Measurements from ENCODE around the gene SCT. TPM values are rescaled to one million over a fixed set of nuclear protein-coding genes. Genes with fewer than 3 reads are reported as not detected.

SCT gene
- total and polyA plus RNA-seq, 2 experiments from 2014 or later, result 2.6 TPM; not detected in 1

- H3K27ac Mint-ChIP-seq, result no peak overlapping the region
- no peak for ATAC-seq
- peaks cover 20% of the 10 kb centered on the region; the same call in 2 of the 3 replicates for H3K36me3 Mint-ChIP-seq (ENCODE audit: low read depth)
Observed at GRCh38 chr11:659532-660085, 32.6 kb upstream of the SCT start.

More at GRCh38 chr11:659532-660085, 32.6 kb upstream of the SCT start:
- Histone ChIP-seq H3F3A (replicated peaks; ENCODE audit: low read depth) (peaks cover 18% of the 10 kb centered on the region; the same call in 1 of the 2 replicates), H3K4me1 (ENCODE audit: insufficient read depth) (no peaks in the 10 kb centered on the region), H4K20me1 (replicated peaks; ENCODE audit: insufficient read depth) (peaks cover 13% of the 10 kb centered on the region; the same call in 1 of the 2 replicates), H3K4me3 (no peak overlapping the region), H3K79me2 (replicated peaks; ENCODE audit: insufficient read depth) (peaks cover 3% of the 10 kb centered on the region; the same call in 1 of the 2 replicates), H3K27me3 (ENCODE audit: insufficient read depth) (no peaks in the 10 kb centered on the region), H3K4me2 (no peak overlapping the region), H3K9me2 (ENCODE audit: insufficient read depth) (no peaks in the 10 kb centered on the region), H2AFZ (no peak overlapping the region), H3K36me3 (ENCODE audit: insufficient read depth) (peaks cover 9% of the 10 kb centered on the region), H3K27ac (ENCODE audit: low read depth) (no peak overlapping the region; the same call in 1 of the 2 replicates)
- H3K4me1 Mint-ChIP-seq, result 0 out of 3 replicates have a peak, but pooled peaks cover 3% of the 10 kb centered on the region
- TF ChIP-seq EZH2 (IDR thresholded peaks at IDR 0.05; ENCODE audit: low read depth, unreplicated experiment) (no peak), JUNB (IDR thresholded peaks at IDR 0.05; ENCODE audit: unreplicated experiment) (no peak), CTCF (conservative IDR thresholded peaks at IDR 0.05; ENCODE audit: low read depth in 2 of 2) (no peak), ETS1 (IDR thresholded peaks at IDR 0.05) (no peak), EZH2phosphoT487 (IDR thresholded peaks at IDR 0.05; ENCODE audit: unreplicated experiment) (no peak), ZNF114 (CRISPR knock-in tag; IDR thresholded peaks at IDR 0.05) (no peak)
- TF ChIP-seq, protein P1, sequence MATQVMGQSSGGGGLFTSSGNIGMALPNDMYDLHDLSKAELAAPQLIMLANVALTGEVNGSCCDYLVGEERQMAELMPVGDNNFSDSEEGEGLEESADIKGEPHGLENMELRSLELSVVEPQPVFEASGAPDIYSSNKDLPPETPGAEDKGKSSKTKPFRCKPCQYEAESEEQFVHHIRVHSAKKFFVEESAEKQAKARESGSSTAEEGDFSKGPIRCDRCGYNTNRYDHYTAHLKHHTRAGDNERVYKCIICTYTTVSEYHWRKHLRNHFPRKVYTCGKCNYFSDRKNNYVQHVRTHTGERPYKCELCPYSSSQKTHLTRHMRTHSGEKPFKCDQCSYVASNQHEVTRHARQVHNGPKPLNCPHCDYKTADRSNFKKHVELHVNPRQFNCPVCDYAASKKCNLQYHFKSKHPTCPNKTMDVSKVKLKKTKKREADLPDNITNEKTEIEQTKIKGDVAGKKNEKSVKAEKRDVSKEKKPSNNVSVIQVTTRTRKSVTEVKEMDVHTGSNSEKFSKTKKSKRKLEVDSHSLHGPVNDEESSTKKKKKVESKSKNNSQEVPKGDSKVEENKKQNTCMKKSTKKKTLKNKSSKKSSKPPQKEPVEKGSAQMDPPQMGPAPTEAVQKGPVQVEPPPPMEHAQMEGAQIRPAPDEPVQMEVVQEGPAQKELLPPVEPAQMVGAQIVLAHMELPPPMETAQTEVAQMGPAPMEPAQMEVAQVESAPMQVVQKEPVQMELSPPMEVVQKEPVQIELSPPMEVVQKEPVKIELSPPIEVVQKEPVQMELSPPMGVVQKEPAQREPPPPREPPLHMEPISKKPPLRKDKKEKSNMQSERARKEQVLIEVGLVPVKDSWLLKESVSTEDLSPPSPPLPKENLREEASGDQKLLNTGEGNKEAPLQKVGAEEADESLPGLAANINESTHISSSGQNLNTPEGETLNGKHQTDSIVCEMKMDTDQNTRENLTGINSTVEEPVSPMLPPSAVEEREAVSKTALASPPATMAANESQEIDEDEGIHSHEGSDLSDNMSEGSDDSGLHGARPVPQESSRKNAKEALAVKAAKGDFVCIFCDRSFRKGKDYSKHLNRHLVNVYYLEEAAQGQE (IDR thresholded peaks at IDR 0.05; ENCODE audit: unreplicated experiment), result no peak
- H3K9me3 Mint-ChIP-seq, result no peaks in the 10 kb centered on the region
- H3K4me3 Mint-ChIP-seq, result no peak overlapping the region
- DNase-seq (ENCODE audit: low spot score), result no peak
- H3K27me3 Mint-ChIP-seq (ENCODE audit: insufficient read depth, low read depth, poor library complexity), result peaks cover 6% of the 10 kb centered on the region

Measured in GM23338 (cell line).